Measurements from ENCODE around the gene BTNL2.
"Not testable (repeated sequence)": the region's sequence is repeated elsewhere in the genome, so short reads cannot be mapped to it uniquely, and the experiment has no call there.

The BTNL2 gene

GRCh38 chr6:32379545-32379944 lies 27.4 kb downstream of the BTNL2 start:
- Histone ChIP-seq H3K36me3 (ENCODE audit: insufficient read depth, insufficient read length, low read length) (no peaks in the 10 kb centered on the region), H3K4me1 (ENCODE audit: insufficient read depth, insufficient read length) (no peaks in the 10 kb centered on the region), H3K9me3 (ENCODE audit: insufficient read depth, low read length) (no peaks in the 10 kb centered on the region), H3K27me3 (ENCODE audit: insufficient read depth, insufficient read length) (no peaks in the 10 kb centered on the region), H3K9ac (ENCODE audit: insufficient read length, low read depth) (no peak overlapping the region), H3K4me3 (ENCODE audit: insufficient read length, low read depth) (no peak overlapping the region)
- TF ChIP-seq ZNF274 (IDR thresholded peaks at IDR 0.05; ENCODE audit: low read depth, low read length) (no peak), SUZ12 (IDR thresholded peaks at IDR 0.05; ENCODE audit: extremely low read depth, insufficient read depth, insufficient read length) (no peak), YY1 (IDR thresholded peaks at IDR 0.05; ENCODE audit: insufficient read depth, insufficient read length) (no peak)
- no peak for DNase-seq (ENCODE audit: low read depth, low spot score)

GRCh38 chr6:32375739-32376529 lies 31.0 kb downstream of the BTNL2 start:
- Histone ChIP-seq H3K27me3 (ENCODE audit: insufficient read depth, insufficient read length) (no peaks in the 10 kb centered on the region), H3K4me1 (ENCODE audit: insufficient read depth, insufficient read length) (no peaks in the 10 kb centered on the region), H3K36me3 (ENCODE audit: insufficient read depth, insufficient read length, low read length) (no peaks in the 10 kb centered on the region), H3K9me3 (ENCODE audit: insufficient read depth, low read length) (no peaks in the 10 kb centered on the region), H3K9ac (ENCODE audit: insufficient read length, low read depth) (no peak overlapping the region), H3K4me3 (ENCODE audit: insufficient read length, low read depth) (no peak overlapping the region)
- DNase-seq (ENCODE audit: low read depth, low spot score) = no peak
- TF ChIP-seq ZNF274 (IDR thresholded peaks at IDR 0.05; ENCODE audit: low read depth, low read length) = no peak
- TF ChIP-seq SUZ12 (IDR thresholded peaks at IDR 0.05; ENCODE audit: extremely low read depth, insufficient read depth, insufficient read length) = no peak
- TF ChIP-seq YY1 (IDR thresholded peaks at IDR 0.05; ENCODE audit: insufficient read depth, insufficient read length) = no peak

GRCh38 chr6:32371803-32372202 lies 35.2 kb downstream of the BTNL2 start, which contains the start of gene TSBP1:
Gene TSBP1 (minus strand): TSS chr6:32371903. CDS start chr6:32371706, 197 bp downstream.
- Histone ChIP-seq H3K4me1 (ENCODE audit: insufficient read depth, insufficient read length) (no peaks in the 10 kb centered on the region), H3K9ac (ENCODE audit: insufficient read length, low read depth) (no peak within 1 kb of the TSS), H3K4me3 (ENCODE audit: insufficient read length, low read depth) (no peak within 1 kb of the TSS), H3K9me3 (ENCODE audit: insufficient read depth, low read length) (no peaks in the 10 kb centered on the region), H3K36me3 (ENCODE audit: insufficient read depth, insufficient read length, low read length) (no peaks in the 10 kb centered on the region), H3K27me3 (ENCODE audit: insufficient read depth, insufficient read length) (no peaks in the 10 kb centered on the region)
- TF ChIP-seq SUZ12 (IDR thresholded peaks at IDR 0.05; ENCODE audit: extremely low read depth, insufficient read depth, insufficient read length) = no peak
- no peak for TF ChIP-seq ZNF274 (IDR thresholded peaks at IDR 0.05; ENCODE audit: low read depth, low read length)
- TF ChIP-seq YY1 (IDR thresholded peaks at IDR 0.05; ENCODE audit: insufficient read depth, insufficient read length) = no peak
- no peak for DNase-seq (ENCODE audit: low read depth, low spot score)

- no peak for DNase-seq (ENCODE audit: low read depth, low spot score)
- no peak overlapping the region for H3K4me3 ChIP-seq (ENCODE audit: insufficient read length, low read depth)
- TF ChIP-seq SUZ12 (IDR thresholded peaks at IDR 0.05; ENCODE audit: extremely low read depth, insufficient read depth, insufficient read length) (no peak), YY1 (IDR thresholded peaks at IDR 0.05; ENCODE audit: insufficient read depth, insufficient read length) (no peak)
- no peaks in the 10 kb centered on the region for H3K36me3 ChIP-seq (ENCODE audit: insufficient read depth, insufficient read length, low read length)
- H3K9me3 ChIP-seq (ENCODE audit: insufficient read depth, low read length) = no peaks in the 10 kb centered on the region
- H3K27me3 ChIP-seq (ENCODE audit: insufficient read depth, insufficient read length) = no peaks in the 10 kb centered on the region
- H3K9ac ChIP-seq (ENCODE audit: insufficient read length, low read depth) = no peak overlapping the region
- no peaks in the 10 kb centered on the region for H3K4me1 ChIP-seq (ENCODE audit: insufficient read depth, insufficient read length)
Observed at GRCh38 chr6:32371229-32371628, 35.8 kb downstream of the BTNL2 start.

- TF ChIP-seq YY1 (IDR thresholded peaks at IDR 0.05; ENCODE audit: insufficient read depth, insufficient read length) (no peak), ZNF274 (IDR thresholded peaks at IDR 0.05; ENCODE audit: low read depth, low read length) (no peak), SUZ12 (IDR thresholded peaks at IDR 0.05; ENCODE audit: extremely low read depth, insufficient read depth, insufficient read length) (no peak)
- Histone ChIP-seq H3K36me3 (ENCODE audit: insufficient read depth, insufficient read length, low read length) (no peaks in the 10 kb centered on the region), H3K4me3 (ENCODE audit: insufficient read length, low read depth) (no peak overlapping the region), H3K4me1 (ENCODE audit: insufficient read depth, insufficient read length) (no peaks in the 10 kb centered on the region), H3K9ac (ENCODE audit: insufficient read length, low read depth) (no peak overlapping the region), H3K9me3 (ENCODE audit: insufficient read depth, low read length) (no peaks in the 10 kb centered on the region), H3K27me3 (ENCODE audit: insufficient read depth, insufficient read length) (no peaks in the 10 kb centered on the region)
- no peak for DNase-seq (ENCODE audit: low read depth, low spot score)
Observed at GRCh38 chr6:32370505-32370904, 36.5 kb downstream of the BTNL2 start.

GRCh38 chr6:32369660-32370059 lies 37.3 kb downstream of the BTNL2 start:
- no peaks in the 10 kb centered on the region for H3K9me3 ChIP-seq (ENCODE audit: insufficient read depth, low read length)
- TF ChIP-seq ZNF274 (IDR thresholded peaks at IDR 0.05; ENCODE audit: low read depth, low read length) (no peak), SUZ12 (IDR thresholded peaks at IDR 0.05; ENCODE audit: extremely low read depth, insufficient read depth, insufficient read length) (no peak)
- no peaks in the 10 kb centered on the region for H3K4me1 ChIP-seq (ENCODE audit: insufficient read depth, insufficient read length)
- H3K27me3 ChIP-seq (ENCODE audit: insufficient read depth, insufficient read length) = no peaks in the 10 kb centered on the region
- H3K9ac ChIP-seq (ENCODE audit: insufficient read length, low read depth) = no peak overlapping the region
- DNase-seq (ENCODE audit: low read depth, low spot score) = no peak
- no peak overlapping the region for H3K4me3 ChIP-seq (ENCODE audit: insufficient read length, low read depth)
- H3K36me3 ChIP-seq (ENCODE audit: insufficient read depth, insufficient read length, low read length) = no peaks in the 10 kb centered on the region

- H3K4me3 ChIP-seq (ENCODE audit: insufficient read length, low read depth) = no peak overlapping the region
Observed at GRCh38 chr6:32367644-32368043, 39.3 kb downstream of the BTNL2 start.

GRCh38 chr6:32359225-32359624 lies 47.8 kb downstream of the BTNL2 start:
- not testable (repeated sequence) for H3K4me3 ChIP-seq (ENCODE audit: insufficient read length, low read depth); DNase-seq (ENCODE audit: low read depth, low spot score); H3K4me1 ChIP-seq (ENCODE audit: insufficient read depth, insufficient read length); H3K27me3 ChIP-seq (ENCODE audit: insufficient read depth, insufficient read length); H3K9me3 ChIP-seq (ENCODE audit: insufficient read depth, low read length); H3K36me3 ChIP-seq (ENCODE audit: insufficient read depth, insufficient read length, low read length); H3K9ac ChIP-seq (ENCODE audit: insufficient read length, low read depth)

More at GRCh38 chr6:32367644-32368043, 39.3 kb downstream of the BTNL2 start:
- Histone ChIP-seq H3K36me3 (ENCODE audit: insufficient read depth, insufficient read length, low read length) (no peaks in the 10 kb centered on the region), H3K4me1 (ENCODE audit: insufficient read depth, insufficient read length) (no peaks in the 10 kb centered on the region), H3K9ac (ENCODE audit: insufficient read length, low read depth) (no peak overlapping the region), H3K9me3 (ENCODE audit: insufficient read depth, low read length) (no peaks in the 10 kb centered on the region), H3K27me3 (ENCODE audit: insufficient read depth, insufficient read length) (no peaks in the 10 kb centered on the region)
- DNase-seq (ENCODE audit: low read depth, low spot score) = no peak
- TF ChIP-seq YY1 (IDR thresholded peaks at IDR 0.05; ENCODE audit: insufficient read depth, insufficient read length) = no peak

- H3K4me3 ChIP-seq (ENCODE audit: insufficient read length, low read depth); H3K4me1 ChIP-seq (ENCODE audit: insufficient read depth, insufficient read length); H3K9me3 ChIP-seq (ENCODE audit: insufficient read depth, low read length); H3K27me3 ChIP-seq (ENCODE audit: insufficient read depth, insufficient read length); H3K36me3 ChIP-seq (ENCODE audit: insufficient read depth, insufficient read length, low read length); DNase-seq (ENCODE audit: low read depth, low spot score); H3K9ac ChIP-seq (ENCODE audit: insufficient read length, low read depth): not testable (repeated sequence)
Observed at GRCh38 chr6:32358548-32358947, 48.4 kb downstream of the BTNL2 start.
